ENCODE results near the gene STUB1.
A peak's percentile ranks its signal among the peaks of the same experiment; 100 is the strongest.

Gene STUB1

GRCh38 chr16:716200-716568 lies 36.0 kb downstream of the STUB1 start:
- H3K9me3 ChIP-seq (ENCODE audit: low read length): no peaks in the 10 kb centered on the region
- H3K27ac ChIP-seq (ENCODE audit: low read depth, low read length, poor library complexity, severe bottlenecking): no peak overlapping the region
- H2AFZ ChIP-seq (ENCODE audit: low read length): no peak overlapping the region
- H3K27me3 ChIP-seq (ENCODE audit: insufficient read depth, low read length): peaks cover 18% of the 10 kb centered on the region
- no peaks in the 10 kb centered on the region for H3F3A ChIP-seq (ENCODE audit: insufficient read depth, low read length)
- no peaks in the 10 kb centered on the region for H3K79me2 ChIP-seq (ENCODE audit: insufficient read depth, low read length)
- H3K4me1 ChIP-seq (ENCODE audit: insufficient read depth, low read length, severe bottlenecking): peaks cover 24% of the 10 kb centered on the region
- no peaks in the 10 kb centered on the region for H4K20me1 ChIP-seq (ENCODE audit: insufficient read depth, low read length)
- peak overlapping the region; percentile 78; the same call in 1 of the 2 replicates for H3K4me2 ChIP-seq (ENCODE audit: low read length)
- no peak overlapping the region for H3K4me3 ChIP-seq (ENCODE audit: low read depth, low read length, poor library complexity, severe bottlenecking)
- H3K9ac ChIP-seq (ENCODE audit: low read length): no peak overlapping the region
- no peaks in the 10 kb centered on the region for H3K9me2 ChIP-seq (ENCODE audit: low read depth, low read length)
- TF ChIP-seq CTCF (IDR thresholded peaks at IDR 0.05; ENCODE audit: low read length) (no peak), EZH2 (IDR thresholded peaks at IDR 0.05; ENCODE audit: borderline replicate concordance, low read length) (no peak)
- H3K36me3 ChIP-seq (ENCODE audit: insufficient read depth, low read length): no peaks in the 10 kb centered on the region

- Histone ChIP-seq H3K36me3 (ENCODE audit: insufficient read depth, low read length) (no peaks in the 10 kb centered on the region), H3K4me2 (ENCODE audit: low read length) (no peak overlapping the region), H3K9me3 (ENCODE audit: low read length) (no peaks in the 10 kb centered on the region), H3K79me2 (ENCODE audit: insufficient read depth, low read length) (no peaks in the 10 kb centered on the region), H3K27me3 (ENCODE audit: insufficient read depth, low read length) (peaks cover 18% of the 10 kb centered on the region), H2AFZ (ENCODE audit: low read length) (no peak overlapping the region), H3F3A (ENCODE audit: insufficient read depth, low read length) (no peaks in the 10 kb centered on the region), H3K4me1 (ENCODE audit: insufficient read depth, low read length, severe bottlenecking) (peaks cover 29% of the 10 kb centered on the region), H3K9me2 (ENCODE audit: low read depth, low read length) (no peaks in the 10 kb centered on the region), H3K4me3 (ENCODE audit: low read depth, low read length, poor library complexity, severe bottlenecking) (no peak overlapping the region), H4K20me1 (ENCODE audit: insufficient read depth, low read length) (no peaks in the 10 kb centered on the region), H3K9ac (ENCODE audit: low read length) (no peak overlapping the region), H3K27ac (ENCODE audit: low read depth, low read length, poor library complexity, severe bottlenecking) (no peak overlapping the region)
- TF ChIP-seq EZH2 (IDR thresholded peaks at IDR 0.05; ENCODE audit: borderline replicate concordance, low read length) (no peak), CTCF (IDR thresholded peaks at IDR 0.05; ENCODE audit: low read length) (no peak)
Observed at GRCh38 chr16:716768-717325, 36.6 kb downstream of the STUB1 start.

GRCh38 chr16:717450-718245 lies 37.4 kb downstream of the STUB1 start:
- H3K4me3 ChIP-seq (ENCODE audit: low read depth, low read length, poor library complexity, severe bottlenecking): no peak overlapping the region
- H3K9ac ChIP-seq (ENCODE audit: low read length): no peak overlapping the region
- no peaks in the 10 kb centered on the region for H3K9me3 ChIP-seq (ENCODE audit: low read length)
- TF ChIP-seq EZH2 (IDR thresholded peaks at IDR 0.05; ENCODE audit: borderline replicate concordance, low read length) (no peak), CTCF (IDR thresholded peaks at IDR 0.05; ENCODE audit: low read length) (no peak)
- no peak overlapping the region for H3K27ac ChIP-seq (ENCODE audit: low read depth, low read length, poor library complexity, severe bottlenecking)
- no peak overlapping the region for H2AFZ ChIP-seq (ENCODE audit: low read length)
- peaks cover 18% of the 10 kb centered on the region for H3K27me3 ChIP-seq (ENCODE audit: insufficient read depth, low read length)
- no peaks in the 10 kb centered on the region for H4K20me1 ChIP-seq (ENCODE audit: insufficient read depth, low read length)
- no peak overlapping the region for H3K4me2 ChIP-seq (ENCODE audit: low read length)
- H3K36me3 ChIP-seq (ENCODE audit: insufficient read depth, low read length): peaks cover 1% of the 10 kb centered on the region
- no peaks in the 10 kb centered on the region for H3F3A ChIP-seq (ENCODE audit: insufficient read depth, low read length)
- H3K79me2 ChIP-seq (ENCODE audit: insufficient read depth, low read length): no peaks in the 10 kb centered on the region
- H3K4me1 ChIP-seq (ENCODE audit: insufficient read depth, low read length, severe bottlenecking): peaks cover 34% of the 10 kb centered on the region
- no peaks in the 10 kb centered on the region for H3K9me2 ChIP-seq (ENCODE audit: low read depth, low read length)

Data from OCI-LY1 (cell line).